ENCODE data around the gene NFATC2.

DNA sequence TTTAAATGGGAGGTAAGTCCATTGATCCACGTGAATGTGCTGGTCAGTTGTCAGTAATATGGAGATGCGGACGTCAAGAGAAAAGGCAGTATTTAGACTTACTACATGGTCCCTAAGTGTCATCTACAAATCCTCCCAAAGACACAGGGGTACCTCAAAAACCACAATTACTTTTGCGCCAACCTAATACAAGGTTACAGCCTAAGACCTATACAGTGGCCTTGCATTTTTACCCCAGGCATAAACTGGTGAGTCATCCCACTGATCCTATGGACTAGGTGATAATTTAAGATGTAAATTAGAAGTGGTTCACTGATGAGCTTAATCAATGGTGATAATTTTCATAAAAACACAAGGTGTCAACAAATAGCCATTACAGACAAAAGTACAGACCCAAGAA is 141.0 kb downstream of the NFATC2 start:
- TF ChIP-seq SUZ12 (IDR thresholded peaks at IDR 0.05; ENCODE audit: extremely low read depth, insufficient read depth, insufficient read length) (no peak), ZNF274 (IDR thresholded peaks at IDR 0.05; ENCODE audit: low read depth, low read length) (no peak), YY1 (IDR thresholded peaks at IDR 0.05; ENCODE audit: insufficient read depth, insufficient read length) (no peak)

All from NT2/D1 (cell line).